Neural cell (in vitro differentiated cells): ENCODE results near the gene PIGT. TPM values are rescaled to one million over a fixed set of nuclear protein-coding genes. Genes with fewer than 3 reads are reported as not detected.

Experiments used
- H2AFZ ChIP-seq: fragments of 200-600, 300-800 bp; sonication (generic), shearing (Covaris generic); 2 replicates; pipeline ENCODE4 v1.6.0; 2014; ENCODE audit warnings: low read depth, mild to moderate bottlenecking, antibody characterized with exemption, low read length, moderate library complexity
- H3F3A ChIP-seq: fragments of 200-600 bp; shearing (Covaris generic); 2 replicates; pipeline ENCODE4 v1.6.1; 2016; ENCODE audit warnings: mild to moderate bottlenecking, moderate library complexity, mixed read lengths, antibody characterized with exemption, low read length; ENCODE audit not compliant: insufficient read depth, poor library complexity, severe bottlenecking
- H3K27ac ChIP-seq: fragments of 200-600, 300-800 bp; sonication (generic), shearing (Covaris generic); 2 replicates; pipeline ENCODE4 v1.5.1; 2014; ENCODE audit warnings: mild to moderate bottlenecking, low read length, moderate library complexity
- H3K27me3 ChIP-seq: fragments of 300-800, 200-600 bp; sonication (generic), shearing (Covaris generic); 2 replicates; pipeline ENCODE4 v1.6.0; 2014; ENCODE audit warnings: mild to moderate bottlenecking, low read depth, low read length, moderate library complexity; ENCODE audit not compliant: insufficient read depth
- H3K36me3 ChIP-seq: fragments of 300-800, 200-600 bp; sonication (generic), shearing (Covaris generic); 2 replicates; pipeline ENCODE4 v1.5.1; 2014; ENCODE audit warnings: mild to moderate bottlenecking, antibody characterized with exemption, low read length, moderate library complexity; ENCODE audit not compliant: insufficient read depth
- H3K4me2 ChIP-seq: fragments of 300-800, 200-600 bp; sonication (generic), shearing (Covaris generic); 2 replicates; pipeline ENCODE4 v1.6.0; 2014; ENCODE audit warnings: mild to moderate bottlenecking, low read length
- H3K4me3 ChIP-seq: fragments of 300-800, 200-600 bp; sonication (generic), shearing (Covaris generic); 2 replicates; pipeline ENCODE4 v1.5.1; 2014; ENCODE audit warnings: mild to moderate bottlenecking, low read length, moderate library complexity
- H3K79me2 ChIP-seq: fragments of 200-600 bp; shearing (Covaris generic); replicated peaks from 2 replicates; pipeline ENCODE4 v1.6.0; 2014; ENCODE audit warnings: mild to moderate bottlenecking, low read length, moderate library complexity; ENCODE audit not compliant: insufficient read depth
- H3K9ac ChIP-seq: fragments of 300-800, 200-600 bp; sonication (generic), shearing (Covaris generic); 2 replicates; pipeline ENCODE4 v1.6.1; 2016; ENCODE audit warnings: mild to moderate bottlenecking, low read length, mixed read lengths
- H3K9me2 ChIP-seq: fragments of 200-600 bp; shearing (Covaris generic); 2 replicates; pipeline ENCODE4 v1.6.1; 2016; ENCODE audit warnings: mild to moderate bottlenecking, low read length, mixed read lengths; ENCODE audit not compliant: insufficient read depth
- H3K9me3 ChIP-seq: fragments of 200-600, 300-800 bp; sonication (generic), shearing (Covaris generic); 2 replicates; pipeline ENCODE4 v1.6.1; 2016; ENCODE audit warnings: mild to moderate bottlenecking, mixed run types, low read length, moderate library complexity, mixed read lengths
- H4K20me1 ChIP-seq: fragments of 200-600 bp; shearing (Covaris generic); 2 replicates; pipeline ENCODE4 v1.6.1; 2016; ENCODE audit warnings: mild to moderate bottlenecking, mixed run types; ENCODE audit not compliant: insufficient read depth
- EP300 ChIP-seq: fragments of 450-650 bp; conservative IDR thresholded peaks from 2 replicates; pipeline ENCODE4 v1.6.1; 2014; ENCODE audit warnings: antibody characterized with exemption, mild to moderate bottlenecking, moderate library complexity; ENCODE audit not compliant: poor library complexity, severe bottlenecking
- EZH2 ChIP-seq: fragments of 200-600, 300-800 bp; shearing (Covaris generic), sonication (generic); IDR thresholded peaks from 2 replicates; pipeline ENCODE4 v1.6.1; 2014; ENCODE audit warnings: antibody characterized with exemption, low read length, borderline replicate concordance, mild to moderate bottlenecking; ENCODE audit not compliant: insufficient read depth, poor library complexity, severe bottlenecking
- MXI1 ChIP-seq: fragments of 450-650 bp; conservative IDR thresholded peaks from 2 replicates; pipeline ENCODE4 v1.6.1; 2014; ENCODE audit warnings: antibody characterized with exemption, mild to moderate bottlenecking; ENCODE audit not compliant: poor library complexity, severe bottlenecking
- POLR2AphosphoS5 ChIP-seq: IDR thresholded peaks from 2 replicates; pipeline ENCODE4 v1.6.1; 2012
- RAD21 ChIP-seq: fragments of 450-650 bp; conservative IDR thresholded peaks from 2 replicates; pipeline ENCODE4 v1.6.1; 2014; ENCODE audit warnings: antibody characterized with exemption, mild to moderate bottlenecking, moderate library complexity
- SMC3 ChIP-seq: fragments of 450-650 bp; conservative IDR thresholded peaks from 2 replicates; pipeline ENCODE4 v1.6.1; 2014; ENCODE audit warnings: antibody characterized with exemption, mild to moderate bottlenecking, moderate library complexity; ENCODE audit not compliant: poor library complexity
- TAF1 ChIP-seq: IDR thresholded peaks from 2 replicates; pipeline ENCODE4 v1.6.1; 2012; ENCODE audit warnings: low read depth
- polyA minus RNA-seq: library from RNA; depleted of rRNA, polyadenylated mRNA; stranded (reverse); fragments of >200 nt; gene quantifications from 2 replicates; pipeline ENCODE4 v1.2.3, GENCODE V29; 2014
- polyA plus RNA-seq: library from polyadenylated mRNA; depleted of rRNA; stranded (reverse); fragments of >200 nt; gene quantifications from 2 replicates; pipeline ENCODE4 v1.2.3, GENCODE V29; 2014
- TF ChIP-seq, protein P1 (sequence below): fragments of 450-650 bp; IDR thresholded peaks from 2 replicates; pipeline ENCODE4 v1.5.1; 2014; ENCODE audit warnings: antibody characterized with exemption, mild to moderate bottlenecking, moderate library complexity; ENCODE audit not compliant: poor library complexity, severe bottlenecking
- TF ChIP-seq, protein P2 (sequence below): IDR thresholded peaks from 2 replicates; pipeline ENCODE4 v1.6.1; 2012; ENCODE audit warnings: borderline replicate concordance

The PIGT gene
- polyA plus RNA-seq (24.3 and 29.1 TPM in 2 replicates), polyA minus RNA-seq (31.2 and 32.3 TPM in 2 replicates)

DNA sequence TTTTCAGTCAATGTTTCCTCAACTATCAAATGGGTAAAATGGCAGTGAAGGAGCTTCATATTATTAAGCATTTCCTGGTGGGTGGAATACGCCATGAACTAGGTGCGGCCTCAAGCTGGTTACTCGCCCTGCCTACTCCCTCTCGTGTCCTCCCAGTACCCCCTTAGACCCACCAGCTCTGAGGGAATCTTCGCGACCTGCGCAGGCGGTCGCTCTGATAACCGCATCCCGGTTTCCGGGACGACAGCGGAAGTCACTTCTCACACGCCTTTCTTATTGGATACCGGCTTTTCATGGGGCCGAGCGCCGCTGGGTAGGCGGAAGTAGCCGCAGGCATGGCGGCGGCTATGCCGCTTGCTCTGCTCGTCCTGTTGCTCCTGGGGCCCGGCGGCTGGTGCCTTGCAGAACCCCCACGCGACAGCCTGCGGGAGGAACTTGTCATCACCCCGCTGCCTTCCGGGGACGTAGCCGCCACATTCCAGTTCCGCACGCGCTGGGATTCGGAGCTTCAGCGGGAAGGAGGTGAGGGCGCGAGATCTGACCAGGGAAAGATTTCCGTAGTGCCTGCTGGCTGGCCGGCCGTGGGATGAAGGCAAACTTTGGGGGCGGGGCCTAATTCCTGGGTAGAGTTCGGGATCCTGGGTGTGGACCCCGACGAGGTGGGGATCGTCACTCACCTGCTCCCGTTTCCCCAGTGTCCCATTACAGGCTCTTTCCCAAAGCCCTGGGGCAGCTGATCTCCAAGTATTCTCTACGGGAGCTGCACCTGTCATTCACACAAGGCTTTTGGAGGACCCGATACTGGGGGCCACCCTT lies at the start of gene PIGT:
Gene PIGT, plus strand, starts transcription at position 320 of the 816 bp plus-strand sequence. Its CDS starts 16 bp downstream, at position 336.
- no peaks in the 10 kb centered on the region for H3K27me3 ChIP-seq
- H3K36me3 ChIP-seq: no peaks in the 10 kb centered on the region
- H3K27ac ChIP-seq: peak within 1 kb of the TSS; percentile 67
- TF ChIP-seq RAD21 (peak; percentile 35), MXI1 (peak; percentile 98), TAF1 (peak; percentile 69), EZH2 (no peak), SMC3 (peak; percentile 56), EP300 (peak; percentile 21), POLR2AphosphoS5 (peak; percentile 87)
- TF ChIP-seq, protein P1, sequence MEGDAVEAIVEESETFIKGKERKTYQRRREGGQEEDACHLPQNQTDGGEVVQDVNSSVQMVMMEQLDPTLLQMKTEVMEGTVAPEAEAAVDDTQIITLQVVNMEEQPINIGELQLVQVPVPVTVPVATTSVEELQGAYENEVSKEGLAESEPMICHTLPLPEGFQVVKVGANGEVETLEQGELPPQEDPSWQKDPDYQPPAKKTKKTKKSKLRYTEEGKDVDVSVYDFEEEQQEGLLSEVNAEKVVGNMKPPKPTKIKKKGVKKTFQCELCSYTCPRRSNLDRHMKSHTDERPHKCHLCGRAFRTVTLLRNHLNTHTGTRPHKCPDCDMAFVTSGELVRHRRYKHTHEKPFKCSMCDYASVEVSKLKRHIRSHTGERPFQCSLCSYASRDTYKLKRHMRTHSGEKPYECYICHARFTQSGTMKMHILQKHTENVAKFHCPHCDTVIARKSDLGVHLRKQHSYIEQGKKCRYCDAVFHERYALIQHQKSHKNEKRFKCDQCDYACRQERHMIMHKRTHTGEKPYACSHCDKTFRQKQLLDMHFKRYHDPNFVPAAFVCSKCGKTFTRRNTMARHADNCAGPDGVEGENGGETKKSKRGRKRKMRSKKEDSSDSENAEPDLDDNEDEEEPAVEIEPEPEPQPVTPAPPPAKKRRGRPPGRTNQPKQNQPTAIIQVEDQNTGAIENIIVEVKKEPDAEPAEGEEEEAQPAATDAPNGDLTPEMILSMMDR: peak; percentile 6
- TF ChIP-seq, protein P2, sequence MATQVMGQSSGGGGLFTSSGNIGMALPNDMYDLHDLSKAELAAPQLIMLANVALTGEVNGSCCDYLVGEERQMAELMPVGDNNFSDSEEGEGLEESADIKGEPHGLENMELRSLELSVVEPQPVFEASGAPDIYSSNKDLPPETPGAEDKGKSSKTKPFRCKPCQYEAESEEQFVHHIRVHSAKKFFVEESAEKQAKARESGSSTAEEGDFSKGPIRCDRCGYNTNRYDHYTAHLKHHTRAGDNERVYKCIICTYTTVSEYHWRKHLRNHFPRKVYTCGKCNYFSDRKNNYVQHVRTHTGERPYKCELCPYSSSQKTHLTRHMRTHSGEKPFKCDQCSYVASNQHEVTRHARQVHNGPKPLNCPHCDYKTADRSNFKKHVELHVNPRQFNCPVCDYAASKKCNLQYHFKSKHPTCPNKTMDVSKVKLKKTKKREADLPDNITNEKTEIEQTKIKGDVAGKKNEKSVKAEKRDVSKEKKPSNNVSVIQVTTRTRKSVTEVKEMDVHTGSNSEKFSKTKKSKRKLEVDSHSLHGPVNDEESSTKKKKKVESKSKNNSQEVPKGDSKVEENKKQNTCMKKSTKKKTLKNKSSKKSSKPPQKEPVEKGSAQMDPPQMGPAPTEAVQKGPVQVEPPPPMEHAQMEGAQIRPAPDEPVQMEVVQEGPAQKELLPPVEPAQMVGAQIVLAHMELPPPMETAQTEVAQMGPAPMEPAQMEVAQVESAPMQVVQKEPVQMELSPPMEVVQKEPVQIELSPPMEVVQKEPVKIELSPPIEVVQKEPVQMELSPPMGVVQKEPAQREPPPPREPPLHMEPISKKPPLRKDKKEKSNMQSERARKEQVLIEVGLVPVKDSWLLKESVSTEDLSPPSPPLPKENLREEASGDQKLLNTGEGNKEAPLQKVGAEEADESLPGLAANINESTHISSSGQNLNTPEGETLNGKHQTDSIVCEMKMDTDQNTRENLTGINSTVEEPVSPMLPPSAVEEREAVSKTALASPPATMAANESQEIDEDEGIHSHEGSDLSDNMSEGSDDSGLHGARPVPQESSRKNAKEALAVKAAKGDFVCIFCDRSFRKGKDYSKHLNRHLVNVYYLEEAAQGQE: no peak
- H3K4me3 ChIP-seq: peak within 1 kb of the TSS; percentile 88
- peaks cover 9% of the 10 kb centered on the region for H3K79me2 ChIP-seq
- no peaks in the 10 kb centered on the region for H3K9me3 ChIP-seq
- H3K4me2 ChIP-seq: peak within 1 kb of the TSS; percentile 98
- no peaks in the 10 kb centered on the region for H4K20me1 ChIP-seq
- H3K9ac ChIP-seq: peak within 1 kb of the TSS; percentile 72
- no peaks in the 10 kb centered on the region for H3K9me2 ChIP-seq
- H3F3A ChIP-seq: no peaks in the 10 kb centered on the region
- peak within 1 kb of the TSS; percentile 93 for H2AFZ ChIP-seq

DNA sequence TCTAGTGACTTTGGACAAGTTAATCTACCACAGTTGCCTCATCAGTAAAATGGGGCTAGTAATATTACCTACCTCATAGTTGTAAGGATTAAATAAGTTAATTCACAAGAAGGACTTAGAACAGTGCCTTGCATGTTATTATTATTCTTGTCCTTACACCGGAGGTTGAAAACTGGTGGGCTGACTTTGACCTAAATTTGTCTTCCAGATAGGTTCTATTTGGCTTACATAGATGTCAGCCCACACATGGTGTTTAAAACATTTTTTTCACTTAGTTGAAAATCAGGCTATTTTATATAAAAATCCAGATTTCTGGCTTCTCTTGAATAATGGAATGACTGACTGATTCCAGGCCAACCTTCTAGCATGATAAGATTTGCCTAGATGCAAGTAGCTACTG lies 49.7 kb upstream of the PIGT start:
- H3F3A ChIP-seq: no peaks in the 10 kb centered on the region
- TF ChIP-seq SMC3 (no peak), TAF1 (no peak), EZH2 (no peak)
- TF ChIP-seq, protein P2: no peak
- TF ChIP-seq, protein P1: no peak
- H3K27me3 ChIP-seq: no peaks in the 10 kb centered on the region
- H3K9me2 ChIP-seq: no peaks in the 10 kb centered on the region
- H3K79me2 ChIP-seq: peaks cover 28% of the 10 kb centered on the region
- H3K27ac ChIP-seq: no peak overlapping the region
- no peak overlapping the region for H3K4me3 ChIP-seq
- no peaks in the 10 kb centered on the region for H3K9me3 ChIP-seq
- no peak overlapping the region for H2AFZ ChIP-seq
- H3K9ac ChIP-seq: no peak overlapping the region
- no peak overlapping the region for H3K4me2 ChIP-seq
- H4K20me1 ChIP-seq: no peaks in the 10 kb centered on the region
- H3K36me3 ChIP-seq: no peaks in the 10 kb centered on the region
